Measurements from ENCODE around the gene ZNF10. TPM values are rescaled to one million over a fixed set of nuclear protein-coding genes. Genes with fewer than 3 reads are reported as not detected.

ZNF10 gene
- total RNA-seq: 3.7 and 4.3 TPM in 2 replicates

DNA sequence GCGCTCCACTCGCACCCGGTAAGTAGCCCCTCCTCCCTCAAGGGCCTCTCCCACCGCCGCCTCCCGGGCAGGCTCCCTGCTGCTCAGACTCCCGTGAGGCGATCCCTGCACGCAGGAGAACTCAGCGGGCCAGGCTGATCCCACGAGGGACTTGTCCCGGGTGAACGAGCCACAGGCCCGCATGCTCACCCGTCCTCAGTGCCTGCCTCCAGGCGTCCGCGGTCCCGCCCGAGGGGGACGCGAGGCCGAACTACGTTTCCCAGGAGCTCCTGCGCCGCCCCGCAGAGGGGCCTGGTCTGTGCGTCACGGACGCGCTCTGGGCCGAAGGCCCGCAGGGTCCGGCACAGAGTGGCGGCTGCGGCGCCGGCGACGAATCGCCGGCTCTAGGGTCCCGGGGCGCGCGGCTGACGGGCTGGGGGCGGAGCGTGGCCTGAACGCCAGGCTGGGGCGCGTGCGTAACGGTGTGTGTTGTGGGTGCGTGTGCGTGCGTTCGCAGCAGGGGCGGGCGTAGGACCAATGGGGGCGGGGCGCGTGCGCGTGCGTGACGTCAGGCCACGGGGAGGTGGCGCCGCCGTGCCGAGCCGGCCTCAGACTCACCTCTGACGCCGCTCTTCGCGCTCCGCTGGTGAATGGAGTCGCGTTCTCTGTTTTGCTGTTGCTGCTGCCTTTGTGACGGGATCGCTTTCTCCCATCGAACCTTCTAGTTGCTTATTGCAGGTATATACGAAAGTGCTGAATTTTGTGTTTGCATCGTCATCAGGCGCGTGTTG lies at the start of gene ZNF10, which contains the start of gene ZNF891:
ZNF10 (plus strand) TSS at position 590 of the 770 bp plus-strand sequence. CDS start 13,866 bp downstream, outside the sequence.
ZNF891 (minus strand) TSS at position 237 of the 770 bp plus-strand sequence. CDS start 8,356 bp downstream, outside the sequence.

DNA sequence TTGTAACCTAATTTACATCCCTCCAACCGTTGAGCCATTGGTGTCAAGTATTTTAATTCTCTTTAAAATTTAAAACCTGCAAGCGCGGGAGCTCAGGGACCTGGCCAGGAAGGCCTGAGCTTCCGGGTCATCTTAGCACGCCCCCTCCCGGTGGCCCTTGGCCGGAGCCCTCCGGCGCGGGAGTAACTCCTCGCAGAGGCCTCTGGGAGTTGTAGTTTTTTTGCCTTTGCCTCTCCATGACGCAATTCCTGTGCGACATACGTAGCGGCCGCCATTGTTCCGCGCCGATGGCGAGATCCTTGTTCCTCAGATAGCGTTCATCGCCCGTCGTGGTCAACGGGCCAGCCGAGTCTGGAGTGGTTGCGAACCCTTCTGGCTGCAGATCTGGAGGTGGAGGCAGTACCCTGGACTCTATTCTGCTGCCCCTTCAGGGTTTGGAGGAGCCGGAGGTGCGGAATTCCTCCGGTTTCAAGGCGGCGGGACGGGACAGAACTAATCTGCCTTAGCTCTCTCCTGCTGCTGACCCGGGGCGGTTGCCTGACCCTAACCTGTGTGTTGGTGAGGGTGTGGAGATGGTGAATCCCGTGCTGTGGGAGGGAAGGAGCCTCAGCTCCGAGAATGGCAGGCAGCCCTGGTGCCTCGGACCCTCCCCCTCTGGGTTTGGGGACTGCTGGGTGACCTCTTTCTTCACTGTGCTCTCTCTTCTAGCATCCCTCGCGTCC lies 51.0 kb downstream of the ZNF10 start, which contains the start of gene ZNF268:
ZNF268 (plus strand) TSS at position 258 of the 722 bp plus-strand sequence. CDS start 503 bp downstream, outside the sequence.

Other genes with a start within 250 kb of the ZNF10 start
- gene CHFR, start 243.0 kb upstream of the ZNF10 start, total RNA-seq: 41.1 and 41.4 TPM in 2 replicates
- gene ZNF605, start 174.3 kb upstream of the ZNF10 start, total RNA-seq: 3.7 and 10.0 TPM in 2 replicates
- gene ZNF26, start 144.3 kb upstream of the ZNF10 start, total RNA-seq: 1.9 and 2.1 TPM in 2 replicates
- 10.0 and 16.0 TPM in 2 replicates for gene ZNF84, start 93.1 kb upstream of the ZNF10 start, total RNA-seq
- gene ZNF140, start 49.7 kb upstream of the ZNF10 start, total RNA-seq: 7.5 and 17.2 TPM in 2 replicates
- gene ZNF891, start 353 bp upstream of the ZNF10 start, total RNA-seq: 0.23 and 0.60 TPM in 2 replicates
- gene ZNF268, start 50.9 kb downstream of the ZNF10 start, total RNA-seq: 7.7 and 23.0 TPM in 2 replicates
- not detected in 2 replicates for gene ANHX, start 105.2 kb downstream of the ZNF10 start, total RNA-seq

Measured in pericardium fibroblast (primary cell).